ENCODE results near the gene DNAJC16. TPM values are rescaled to one million over a fixed set of nuclear protein-coding genes. Genes with fewer than 3 reads are reported as not detected.
"Not testable (repeated sequence)": the region's sequence is repeated elsewhere in the genome, so short reads cannot be mapped to it uniquely, and the experiment has no call there.

Gene DNAJC16
- total RNA-seq, 1 donor from 2014 or later = 35.9 TPM

DNA sequence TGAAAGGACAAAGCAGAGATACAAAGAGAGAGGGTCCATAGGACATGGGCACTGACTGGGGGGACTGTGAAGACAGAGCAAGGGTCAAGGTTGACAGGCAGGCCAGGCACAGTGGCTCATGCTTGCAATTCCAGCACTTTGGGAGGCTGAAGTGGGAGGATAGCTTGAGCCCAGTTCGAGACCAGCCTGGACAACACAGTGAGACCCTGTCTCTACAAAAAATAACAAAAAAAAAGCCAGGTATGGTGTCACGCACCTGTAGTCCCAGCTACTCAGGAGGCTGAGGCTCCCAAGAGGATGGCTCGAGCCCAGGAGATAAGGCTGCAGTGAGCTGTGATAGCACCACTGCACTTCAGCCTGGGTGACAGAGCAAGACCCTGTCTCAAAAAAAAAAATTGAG lies 7.0 kb upstream of the DNAJC16 start:
- TF ChIP-seq CTCF (IDR thresholded peaks at IDR 0.05) = no peak
- ChIA-PET POLR2A (interaction anchor here (0.5 kb wide), 1 partner anchor 99 kb away, joined by 3 read pairs; no protein-coding TSS in a partner anchor), CTCF (no interaction called here)
- intact Hi-C loops (cut with micrococcal nuclease) = loop anchor here (10.0 kb wide), 5 partner anchors 445 to 1915 kb away; partner anchors contain the start of genes PRDM2, RCC2 and SDHB
- Mint-ChIP-seq H3K27ac (no peak overlapping the region), H3K36me3 (ENCODE audit: low read depth) (peaks cover 30% of the 10 kb centered on the region), H3K9me3 (no peaks in the 10 kb centered on the region), H3K4me3 (no peak overlapping the region), H3K27me3 (no peaks in the 10 kb centered on the region), H3K4me1 (peaks cover 41% of the 10 kb centered on the region)
- DNase-seq (no peak), ATAC-seq (ENCODE audit: low read depth) (no peak)

- H3K4me1 Mint-ChIP-seq = peaks cover 47% of the 10 kb centered on the region
- DNase-seq; H3K27ac Mint-ChIP-seq; ATAC-seq (ENCODE audit: low read depth); H3K27me3 Mint-ChIP-seq; H3K9me3 Mint-ChIP-seq; H3K4me3 Mint-ChIP-seq; CTCF ChIA-PET: not testable (repeated sequence)
- H3K36me3 Mint-ChIP-seq (ENCODE audit: low read depth) = peaks cover 29% of the 10 kb centered on the region
- POLR2A ChIA-PET = interaction anchor here (0.7 kb wide), 2 partner anchors 13 to 606 kb away, joined by 6 to 10 read pairs; no protein-coding TSS in a partner anchor
- intact Hi-C loops (cut with micrococcal nuclease) = loop anchor here (10.0 kb wide), 5 partner anchors 443 to 1913 kb away; partner anchors contain the start of genes PRDM2, RCC2 and SDHB
Measured at GRCh38 chr1:15521206-15521906, 5.3 kb upstream of the DNAJC16 start.

GRCh38 chr1:15522551-15522950 lies 4.1 kb upstream of the DNAJC16 start:
- intact Hi-C loops (cut with micrococcal nuclease) = loop anchor here (10.0 kb wide), 5 partner anchors 442 to 1912 kb away; partner anchors contain the start of genes PRDM2, RCC2 and SDHB
- H3K4me1 Mint-ChIP-seq = peaks cover 44% of the 10 kb centered on the region
- ChIA-PET POLR2A (no interaction called here), CTCF (no interaction called here)
- DNase-seq (no peak), ATAC-seq (ENCODE audit: low read depth) (no peak)
- peaks cover 17% of the 10 kb centered on the region for H3K36me3 Mint-ChIP-seq (ENCODE audit: low read depth)
- H3K9me3 Mint-ChIP-seq = no peaks in the 10 kb centered on the region
- TF ChIP-seq CTCF (IDR thresholded peaks at IDR 0.05) = no peak
- H3K4me3 Mint-ChIP-seq = no peak overlapping the region
- H3K27me3 Mint-ChIP-seq = no peaks in the 10 kb centered on the region
- H3K27ac Mint-ChIP-seq = no peak overlapping the region

- Mint-ChIP-seq H3K36me3 (ENCODE audit: low read depth) (peaks cover 9% of the 10 kb centered on the region), H3K27me3 (no peaks in the 10 kb centered on the region), H3K9me3 (no peaks in the 10 kb centered on the region), H3K4me3 (peak overlapping the region; percentile 87), H3K4me1 (peaks cover 51% of the 10 kb centered on the region), H3K27ac (peak overlapping the region; percentile 99)
- intact Hi-C loops (cut with micrococcal nuclease) = loop anchor here (1.0 to 10.0 kb wide), 11 partner anchors 94 to 1911 kb away; partner anchors contain the start of genes DDI2, PRDM2, RCC2 and SDHB
- ChIA-PET CTCF (interaction anchor here (1.0 kb wide), 1 partner anchor 8 kb away, joined by 3 read pairs; no protein-coding TSS in a partner anchor), POLR2A (interaction anchor here (1.0 to 1.1 kb wide), 2 partner anchors 61 to 95 kb away, joined by 3 to 11 read pairs; partner anchors contain the start of gene AGMAT)
- TF ChIP-seq CTCF (IDR thresholded peaks at IDR 0.05) = no peak
- ATAC-seq (ENCODE audit: low read depth) (no peak), DNase-seq (no peak)
Measured at GRCh38 chr1:15523104-15524020, 3.3 kb upstream of the DNAJC16 start.

DNA sequence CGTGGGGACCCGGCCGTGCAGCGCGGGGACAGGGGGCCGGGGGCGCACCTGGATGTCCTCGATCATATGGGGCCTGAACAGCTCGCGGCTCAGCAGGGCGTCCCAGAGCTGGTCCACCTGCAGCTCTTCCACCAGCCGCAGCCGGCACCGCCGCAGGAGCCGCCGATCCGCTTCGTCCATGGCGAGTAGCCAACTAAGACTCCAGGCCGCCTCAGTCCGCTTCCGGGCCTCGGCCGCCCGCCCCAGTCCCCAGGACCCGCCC lies 2.7 kb upstream of the DNAJC16 start, which contains the start of gene CASP9:
Gene CASP9, minus strand, starts transcription at position 195 of the 262 bp plus-strand sequence. Its CDS starts 15 bp downstream, at position 180.
- ATAC-seq (ENCODE audit: low read depth) (no peak), DNase-seq (no peak)
- TF ChIP-seq CTCF (IDR thresholded peaks at IDR 0.05) = no peak
- H3K36me3 Mint-ChIP-seq (ENCODE audit: low read depth) = peaks cover 7% of the 10 kb centered on the region
- peak within 1 kb of the TSS; percentile 99 for H3K27ac Mint-ChIP-seq
- peak within 1 kb of the TSS; percentile 87 for H3K4me3 Mint-ChIP-seq
- H3K4me1 Mint-ChIP-seq = peaks cover 52% of the 10 kb centered on the region
- no peaks in the 10 kb centered on the region for H3K9me3 Mint-ChIP-seq
- ChIA-PET CTCF (interaction anchor here (1.0 kb wide), 1 partner anchor 9 kb away, joined by 3 read pairs; no protein-coding TSS in a partner anchor), POLR2A (interaction anchor here (1.0 to 1.1 kb wide), 2 partner anchors 60 to 94 kb away, joined by 3 to 11 read pairs; partner anchors contain the start of gene AGMAT)
- intact Hi-C loops (cut with micrococcal nuclease) = loop anchor here (1.0 to 10.0 kb wide), 11 partner anchors 93 to 1911 kb away; partner anchors contain the start of genes DDI2, PRDM2, RCC2 and SDHB
- H3K27me3 Mint-ChIP-seq = no peaks in the 10 kb centered on the region

All from activated B cell treated with CpG ODN at 0.5 μM for 24 hours (primary cell).